Gastrocnemius medialis (tissue), 4 donors: ENCODE data around the gene PHACTR3. TPM values are rescaled to one million over a fixed set of nuclear protein-coding genes. Genes with fewer than 3 reads are reported as not detected.

Experiments
- ATAC-seq, 2 donors: fragments of 150-250 bp; one replicate each; pipeline ENCODE4 v1.9.1; 2016
- DNase-seq, 2 donors: peaks; one replicate each; pipeline ENCODE4 v3.0.0-alpha.2; 2019
- H3K27ac ChIP-seq, 4 donors: fragments of 200-600 bp; sonication (generic); 1 replicate in 1 of 4; 2 replicates in 3 of 4; pipeline ENCODE4 v1.5.1; 2016 to 2018; ENCODE audit warnings: mild to moderate bottlenecking in 2 of 4, moderate library complexity in 1 of 4
- H3K27me3 ChIP-seq, 3 donors: fragments of 200-600 bp; sonication (generic) in 2 of 3; 1 replicate in 1 of 3; 2 replicates in 2 of 3; pipeline versions ENCODE4 v1.5.1 to v1.6.0; 2016 to 2019; ENCODE audit warnings: mild to moderate bottlenecking in 1 of 3, moderate library complexity in 1 of 3
- H3K36me3 ChIP-seq, 2 donors: fragments of 200-600 bp; sonication (generic) in 1 of 2; one replicate each; pipeline ENCODE4 v1.5.1; 2017 to 2018
- H3K4me1 ChIP-seq, 2 donors: fragments of 200-600 bp; sonication (generic) in 1 of 2; one replicate each; pipeline ENCODE4 v1.5.1; 2016 to 2017; ENCODE audit warnings: mild to moderate bottlenecking in 2 of 2
- H3K4me3 ChIP-seq, 4 donors: fragments of 200-600 bp; sonication (generic) in 3 of 4; 1 replicate in 1 of 4; 2 replicates in 3 of 4; pipeline ENCODE4 v1.5.1; 2016 to 2019; ENCODE audit warnings: mild to moderate bottlenecking in 2 of 4
- H3K9me3 ChIP-seq, 3 donors: fragments of 200-600 bp; sonication (generic) in 2 of 3; 1 replicate in 1 of 3; 2 replicates in 2 of 3; pipeline ENCODE4 v1.5.1; 2016 to 2019
- POLR2A ChIP-seq, 2 donors: fragments of 450-650 bp; IDR thresholded peaks; one replicate each; pipeline ENCODE4 v1.6.1; 2017; ENCODE audit warnings: antibody characterized with exemption in 2 of 2, mild to moderate bottlenecking in 2 of 2, moderate library complexity in 2 of 2
- in situ Hi-C, 4 donors: fragments of 200-750 bp; cut with MboI; loops; one replicate each; pipeline versions ENCODE4 v1.15.0 to v1.8.0; 2017; ENCODE audit warnings: low sequenced_read_pairs in 4 of 4
- intact Hi-C: fragments of 100-400 bp; cut with DNase I; formaldehyde crosslinking; loops from one replicate; pipeline ENCODE4 v1.15.1; 2023; ENCODE audit warnings: low total_unique reads
- total RNA-seq, 4 donors: library from RNA; depleted of rRNA; stranded (reverse); fragments of >200 nt; gene quantifications; one replicate each; pipeline versions ENCODE4 v1.1.0 to v1.2.3, GENCODE V29; 2016
- TF ChIP-seq, protein P1 (sequence below), 5 experiments: fragments of 450-650 bp in 3 of 5; fragments of 200-600 bp in 2 of 5; sonication (generic) in 2 of 5; IDR thresholded peaks in 4 of 5; conservative IDR thresholded peaks in 1 of 5; 1 replicate in 4 of 5; 2 replicates in 1 of 5; pipeline ENCODE4 v1.5.1; 2016 to 2019; ENCODE audit warnings: antibody characterized with exemption in 5 of 5, mild to moderate bottlenecking in 3 of 5, moderate library complexity in 3 of 5

The PHACTR3 gene
- total RNA-seq, 4 donors from 2014 or later = 0.24 to 1.1 (median 0.59) TPM; not detected in 1

DNA sequence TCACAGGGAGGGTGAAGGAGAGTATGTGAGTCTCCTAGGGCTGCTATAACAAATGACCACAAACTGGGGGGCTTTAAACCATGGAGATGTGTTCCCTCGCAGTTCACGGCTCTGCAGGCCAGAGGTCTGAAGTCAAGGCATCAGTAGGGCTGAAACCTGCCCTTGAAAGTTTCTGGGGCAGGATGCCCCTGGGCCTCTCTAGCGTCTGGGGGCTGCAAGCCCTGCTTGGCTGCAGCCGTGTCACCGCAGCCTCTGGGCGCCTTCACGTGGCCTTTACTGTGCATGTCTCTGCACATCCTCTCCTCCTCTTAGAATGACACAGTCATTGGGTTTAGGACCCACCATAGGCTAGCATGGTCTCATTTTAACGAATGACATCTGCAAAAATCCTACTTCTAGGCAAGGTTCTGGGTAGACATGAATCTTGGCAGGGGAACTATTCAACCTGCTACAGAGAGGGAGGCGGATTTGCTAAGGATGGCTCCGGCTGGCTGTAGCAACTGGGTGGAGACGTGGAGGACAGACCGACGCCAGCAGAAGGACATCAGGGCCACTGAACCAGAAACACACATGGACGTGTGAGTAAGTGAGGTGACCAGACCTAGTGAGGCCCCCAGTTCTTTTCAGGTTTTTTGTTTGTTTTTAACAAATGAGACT, 58.6 kb downstream of the PHACTR3 start:
- peaks cover 0 to 9% (median 3%) of the 10 kb centered on the region in 3 donors for H3K27me3 ChIP-seq
- no peak for TF ChIP-seq POLR2A (IDR thresholded peaks at IDR 0.05)
- TF ChIP-seq, protein P1, sequence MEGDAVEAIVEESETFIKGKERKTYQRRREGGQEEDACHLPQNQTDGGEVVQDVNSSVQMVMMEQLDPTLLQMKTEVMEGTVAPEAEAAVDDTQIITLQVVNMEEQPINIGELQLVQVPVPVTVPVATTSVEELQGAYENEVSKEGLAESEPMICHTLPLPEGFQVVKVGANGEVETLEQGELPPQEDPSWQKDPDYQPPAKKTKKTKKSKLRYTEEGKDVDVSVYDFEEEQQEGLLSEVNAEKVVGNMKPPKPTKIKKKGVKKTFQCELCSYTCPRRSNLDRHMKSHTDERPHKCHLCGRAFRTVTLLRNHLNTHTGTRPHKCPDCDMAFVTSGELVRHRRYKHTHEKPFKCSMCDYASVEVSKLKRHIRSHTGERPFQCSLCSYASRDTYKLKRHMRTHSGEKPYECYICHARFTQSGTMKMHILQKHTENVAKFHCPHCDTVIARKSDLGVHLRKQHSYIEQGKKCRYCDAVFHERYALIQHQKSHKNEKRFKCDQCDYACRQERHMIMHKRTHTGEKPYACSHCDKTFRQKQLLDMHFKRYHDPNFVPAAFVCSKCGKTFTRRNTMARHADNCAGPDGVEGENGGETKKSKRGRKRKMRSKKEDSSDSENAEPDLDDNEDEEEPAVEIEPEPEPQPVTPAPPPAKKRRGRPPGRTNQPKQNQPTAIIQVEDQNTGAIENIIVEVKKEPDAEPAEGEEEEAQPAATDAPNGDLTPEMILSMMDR (IDR thresholded peaks at IDR 0.05 in 4 of 5, conservative IDR thresholded peaks at IDR 0.05 in 1 of 5) = no peak
- no peaks in the 10 kb centered on the region for H3K4me1 ChIP-seq
- no peak for ATAC-seq
- intact Hi-C loops (no loop called here), in situ Hi-C loops (no loop called here)
- H3K27ac ChIP-seq = no peak overlapping the region
- no peak for DNase-seq
- H3K36me3 ChIP-seq = no peaks in the 10 kb centered on the region
- H3K4me3 ChIP-seq = no peak overlapping the region
- peaks cover 0 to 9% (median 0%) of the 10 kb centered on the region in 3 donors for H3K9me3 ChIP-seq

DNA sequence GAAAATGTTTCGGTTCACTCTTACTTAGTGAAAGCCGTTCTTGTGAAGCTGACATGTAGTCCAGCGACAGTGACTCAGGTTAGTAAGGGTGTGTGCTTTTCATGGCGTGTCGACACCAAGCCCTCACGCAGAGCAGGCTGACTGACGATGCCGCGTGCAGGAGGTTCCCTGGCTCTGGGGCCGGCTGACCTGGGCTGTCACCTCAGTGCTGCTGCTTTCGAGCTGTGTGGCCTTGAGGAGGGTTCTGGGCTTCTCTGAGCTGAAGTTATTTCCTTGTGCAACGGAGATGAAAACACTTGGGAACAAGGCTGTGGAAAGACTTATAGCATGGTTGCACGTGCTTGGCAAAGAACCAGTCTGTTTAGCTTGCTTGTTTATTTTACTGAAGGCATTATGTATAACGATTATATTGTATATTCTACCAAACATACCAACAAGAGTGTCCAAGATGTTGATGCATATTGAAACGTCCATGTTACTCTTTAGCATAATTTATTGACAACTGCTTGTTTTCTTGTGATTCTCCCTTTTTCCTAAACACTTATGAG, 59.2 kb downstream of the PHACTR3 start:
- no peak for ATAC-seq
- Histone ChIP-seq H3K4me1 (no peaks in the 10 kb centered on the region), H3K27me3 (peaks cover 0 to 9% (median 3%) of the 10 kb centered on the region in 3 donors), H3K36me3 (no peaks in the 10 kb centered on the region), H3K9me3 (peaks cover 0 to 3% (median 0%) of the 10 kb centered on the region in 3 donors), H3K27ac (no peak overlapping the region), H3K4me3 (no peak overlapping the region)
- intact Hi-C loops (no loop called here), in situ Hi-C loops (no loop called here)
- no peak for DNase-seq
- TF ChIP-seq, protein P1 (IDR thresholded peaks at IDR 0.05 in 4 of 5, conservative IDR thresholded peaks at IDR 0.05 in 1 of 5) = no peak
- no peak for TF ChIP-seq POLR2A (IDR thresholded peaks at IDR 0.05)

DNA sequence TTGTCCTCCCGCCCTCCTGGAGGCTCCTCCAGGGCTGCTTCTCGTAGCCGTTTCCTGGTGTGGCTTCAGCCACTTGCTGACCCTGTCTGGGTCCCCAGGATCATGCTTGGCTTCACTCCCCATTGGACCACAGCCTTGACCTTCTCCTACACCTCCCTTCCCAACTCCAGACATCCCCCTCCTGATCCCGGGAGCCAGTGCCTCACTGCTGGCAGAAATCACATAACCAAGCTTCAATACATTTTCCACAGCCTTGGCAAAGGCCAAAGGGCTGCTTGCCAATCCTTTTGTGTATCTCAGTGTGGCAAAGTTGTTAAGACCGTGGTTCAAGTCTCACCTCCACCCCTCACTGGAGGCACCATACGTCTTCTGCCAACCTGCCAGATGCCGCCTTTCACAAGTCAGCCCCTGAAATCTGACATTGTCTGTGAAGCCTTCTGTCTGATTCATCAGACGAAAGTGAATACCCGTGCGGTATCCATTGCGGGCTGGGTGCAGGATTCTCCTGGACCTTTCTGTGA, 60.1 kb downstream of the PHACTR3 start:
- Histone ChIP-seq H3K27me3 (peaks cover 0 to 9% (median 3%) of the 10 kb centered on the region in 3 donors), H3K27ac (no peak overlapping the region), H3K36me3 (no peaks in the 10 kb centered on the region), H3K4me3 (no peak overlapping the region), H3K9me3 (no peaks in the 10 kb centered on the region), H3K4me1 (no peaks in the 10 kb centered on the region)
- in situ Hi-C loops = no loop called here
- intact Hi-C loops = no loop called here
- DNase-seq = no peak
- no peak for ATAC-seq
- TF ChIP-seq, protein P1 (IDR thresholded peaks at IDR 0.05 in 4 of 5, conservative IDR thresholded peaks at IDR 0.05 in 1 of 5) = no peak
- no peak for TF ChIP-seq POLR2A (IDR thresholded peaks at IDR 0.05)

DNA sequence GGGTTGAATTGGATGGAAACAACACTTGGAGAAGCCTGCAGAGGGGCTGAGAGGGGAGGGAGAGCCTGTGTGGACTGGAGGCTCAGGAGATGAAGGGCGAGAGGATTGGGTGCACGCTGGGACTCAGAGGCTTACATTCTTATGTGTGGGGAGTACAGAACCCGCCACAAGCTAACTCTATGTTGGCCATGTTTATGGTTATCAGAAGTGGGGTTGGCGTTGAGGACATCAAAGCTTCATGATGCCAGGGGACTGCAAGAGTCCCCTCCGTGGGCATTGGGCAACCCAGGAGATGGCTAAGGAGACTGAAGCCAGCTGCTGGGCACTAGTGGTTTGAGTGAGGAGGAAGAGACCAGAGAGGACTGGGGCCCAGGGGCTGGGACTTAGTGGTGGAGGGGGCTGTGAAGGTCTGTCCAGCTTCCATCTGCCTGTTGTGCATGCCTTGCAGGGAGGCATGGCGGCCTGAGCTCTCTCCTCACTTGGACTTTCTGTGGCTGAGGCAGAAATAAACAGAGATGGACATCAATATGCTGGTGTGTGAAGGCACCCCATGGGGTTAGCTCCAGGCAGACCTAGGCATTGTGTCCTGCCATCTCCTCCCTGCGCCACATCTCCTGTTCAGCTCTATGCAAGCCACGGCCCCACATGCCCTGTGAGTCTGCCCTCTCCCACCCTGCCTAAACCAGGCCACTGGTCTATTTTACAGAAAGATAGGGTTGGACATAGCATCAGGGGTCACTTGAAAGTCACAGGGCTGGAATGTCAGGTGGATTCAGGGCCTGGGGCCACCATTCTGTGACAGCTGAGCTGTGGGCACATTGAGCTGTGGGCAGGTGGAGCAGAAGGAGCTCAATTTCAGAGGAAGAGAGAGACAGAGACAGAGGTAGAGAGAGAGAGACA, 61.6 kb downstream of the PHACTR3 start:
- ATAC-seq = no peak
- Histone ChIP-seq H3K4me3 (no peak overlapping the region), H3K27ac (no peak overlapping the region), H3K9me3 (no peaks in the 10 kb centered on the region), H3K27me3 (peaks cover 0 to 9% (median 3%) of the 10 kb centered on the region in 3 donors), H3K36me3 (no peaks in the 10 kb centered on the region), H3K4me1 (no peaks in the 10 kb centered on the region)
- no peak for DNase-seq
- in situ Hi-C loops = no loop called here
- TF ChIP-seq, protein P1 (IDR thresholded peaks at IDR 0.05 in 4 of 5, conservative IDR thresholded peaks at IDR 0.05 in 1 of 5) = no peak
- intact Hi-C loops = no loop called here
